Breast epithelium (tissue), 3 donors: Measurements from ENCODE around the gene CDHR3.

ENCODE experiments used
- POLR2A ChIP-seq: fragments of 450-650 bp; IDR thresholded peaks from one replicate; pipeline ENCODE4 v1.6.1; 2016; ENCODE audit warnings: antibody characterized with exemption, mild to moderate bottlenecking, moderate library complexity
- TF ChIP-seq, protein P1 (sequence below), 3 donors: fragments of 450-650 bp; IDR thresholded peaks; one replicate each; pipeline ENCODE4 v1.5.1; 2016 to 2017; ENCODE audit warnings: antibody characterized with exemption in 3 of 3, mild to moderate bottlenecking in 3 of 3, moderate library complexity in 3 of 3

DNA sequence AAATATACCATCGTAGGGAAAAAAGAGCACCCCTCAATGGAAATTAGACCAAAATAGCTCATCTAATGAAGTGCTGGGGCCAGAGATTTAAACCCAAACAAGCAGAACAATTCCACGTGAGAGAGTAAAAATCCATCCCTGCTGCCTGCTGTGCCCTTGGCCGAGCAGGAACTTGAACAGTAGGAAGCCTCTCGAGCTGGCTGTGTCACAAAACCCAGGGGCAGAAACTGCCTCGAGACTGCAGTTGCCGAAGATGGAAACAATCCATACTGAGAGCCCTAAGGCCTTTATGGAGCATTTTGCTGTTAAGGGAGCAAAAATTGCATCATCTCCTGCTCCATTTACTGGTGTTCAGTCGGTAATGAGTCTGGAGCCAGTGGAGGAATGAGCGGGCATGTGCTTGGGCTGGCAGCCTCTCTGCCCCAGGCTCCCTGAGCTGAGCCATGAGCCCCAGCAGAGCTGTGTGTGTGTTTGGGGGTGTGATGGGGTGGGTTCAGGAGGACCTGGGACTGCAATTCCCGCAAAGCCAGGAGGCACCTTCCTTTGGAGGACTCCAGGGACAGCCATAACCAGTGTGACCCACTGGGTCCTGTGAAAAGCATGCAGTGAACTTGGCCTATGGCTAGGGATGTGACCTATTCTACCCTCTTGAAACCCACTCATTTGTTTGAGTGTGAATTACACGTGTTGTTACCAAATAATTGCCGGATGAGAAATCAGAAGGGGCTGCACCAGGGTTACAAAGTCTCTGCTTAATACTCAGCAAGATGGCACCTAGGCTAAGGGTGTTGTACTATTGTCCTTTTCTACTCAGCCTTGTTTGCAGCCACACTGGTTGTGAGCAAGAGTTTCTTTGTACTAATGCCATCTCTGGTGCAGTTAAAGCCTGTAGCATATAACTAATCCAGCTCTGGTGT lies 58.3 kb downstream of the CDHR3 start:
- TF ChIP-seq POLR2A = no peak
- TF ChIP-seq, protein P1, sequence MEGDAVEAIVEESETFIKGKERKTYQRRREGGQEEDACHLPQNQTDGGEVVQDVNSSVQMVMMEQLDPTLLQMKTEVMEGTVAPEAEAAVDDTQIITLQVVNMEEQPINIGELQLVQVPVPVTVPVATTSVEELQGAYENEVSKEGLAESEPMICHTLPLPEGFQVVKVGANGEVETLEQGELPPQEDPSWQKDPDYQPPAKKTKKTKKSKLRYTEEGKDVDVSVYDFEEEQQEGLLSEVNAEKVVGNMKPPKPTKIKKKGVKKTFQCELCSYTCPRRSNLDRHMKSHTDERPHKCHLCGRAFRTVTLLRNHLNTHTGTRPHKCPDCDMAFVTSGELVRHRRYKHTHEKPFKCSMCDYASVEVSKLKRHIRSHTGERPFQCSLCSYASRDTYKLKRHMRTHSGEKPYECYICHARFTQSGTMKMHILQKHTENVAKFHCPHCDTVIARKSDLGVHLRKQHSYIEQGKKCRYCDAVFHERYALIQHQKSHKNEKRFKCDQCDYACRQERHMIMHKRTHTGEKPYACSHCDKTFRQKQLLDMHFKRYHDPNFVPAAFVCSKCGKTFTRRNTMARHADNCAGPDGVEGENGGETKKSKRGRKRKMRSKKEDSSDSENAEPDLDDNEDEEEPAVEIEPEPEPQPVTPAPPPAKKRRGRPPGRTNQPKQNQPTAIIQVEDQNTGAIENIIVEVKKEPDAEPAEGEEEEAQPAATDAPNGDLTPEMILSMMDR (IDR thresholded peaks at IDR 0.05) = no peak
